Mesendoderm (in vitro differentiated cells): ENCODE results near the gene MAP3K20. TPM values are rescaled to one million over a fixed set of nuclear protein-coding genes. Genes with fewer than 3 reads are reported as not detected.

Source experiments
- DNase-seq: peaks from one replicate; pipeline ENCODE4 v3.0.0; 2013
- H2AK5ac ChIP-seq: 2 replicates; pipeline ENCODE4 v1.6.1; 2013; ENCODE audit warnings: low read length, inconsistent platforms
- H2BK120ac ChIP-seq: 2 replicates; pipeline ENCODE4 v1.6.1; 2013; ENCODE audit warnings: low read depth, mild to moderate bottlenecking, low read length, moderate library complexity, mixed read lengths
- H2BK15ac ChIP-seq: replicated peaks from 2 replicates; pipeline ENCODE4 v1.6.1; 2013; ENCODE audit warnings: low read depth, mild to moderate bottlenecking, moderate library complexity
- H2BK5ac ChIP-seq: 2 replicates; pipeline ENCODE4 v1.6.1; 2013; ENCODE audit warnings: low read length, inconsistent platforms
- H3K18ac ChIP-seq: 2 replicates; pipeline ENCODE4 v1.6.1; 2013; ENCODE audit warnings: mild to moderate bottlenecking, low read length, mixed read lengths
- H3K23ac ChIP-seq: one replicate; pipeline ENCODE4 v1.6.1; 2013; ENCODE audit warnings: low read length
- H3K27ac ChIP-seq: 2 replicates; pipeline ENCODE4 v1.5.1; 2013; ENCODE audit warnings: low read depth, mild to moderate bottlenecking, inconsistent platforms, low read length, moderate library complexity
- H3K27me3 ChIP-seq: 2 replicates; pipeline ENCODE4 v1.6.1; 2013; ENCODE audit warnings: low read length, control low read depth, mild to moderate bottlenecking, inconsistent platforms; ENCODE audit not compliant: insufficient read depth, poor library complexity
- H3K36me3 ChIP-seq: 2 replicates; pipeline ENCODE4 v1.6.1; 2013; ENCODE audit warnings: low read length, inconsistent platforms; ENCODE audit not compliant: control insufficient read depth, insufficient read depth
- H3K4ac ChIP-seq: one replicate; pipeline ENCODE4 v1.6.1; 2013; ENCODE audit warnings: low read depth, mild to moderate bottlenecking, low read length, moderate library complexity
- H3K4me1 ChIP-seq: 2 replicates; pipeline ENCODE4 v1.6.1; 2013; ENCODE audit warnings: low read depth, low read length, inconsistent platforms; ENCODE audit not compliant: control insufficient read depth
- H3K4me2 ChIP-seq: 2 replicates; pipeline ENCODE4 v1.6.1; 2013; ENCODE audit warnings: low read length
- H3K4me3 ChIP-seq: 2 replicates; pipeline ENCODE4 v1.5.1; 2013; ENCODE audit warnings: mild to moderate bottlenecking, low read length
- H3K56ac ChIP-seq: one replicate; pipeline ENCODE4 v1.6.1; 2013; ENCODE audit warnings: low read length
- H3K79me1 ChIP-seq: 2 replicates; pipeline ENCODE4 v1.6.1; 2013; ENCODE audit warnings: low read length, inconsistent platforms
- H3K79me2 ChIP-seq: 2 replicates; pipeline ENCODE4 v1.6.1; 2013; ENCODE audit warnings: mild to moderate bottlenecking, low read length; ENCODE audit not compliant: control insufficient read depth, insufficient read depth
- H3K9ac ChIP-seq: 2 replicates; pipeline ENCODE4 v1.6.1; 2013; ENCODE audit warnings: low read length, inconsistent platforms
- H4K5ac ChIP-seq: one replicate; pipeline ENCODE4 v1.6.1; 2013; ENCODE audit warnings: low read length
- H4K8ac ChIP-seq: one replicate; pipeline ENCODE4 v1.6.1; 2013; ENCODE audit warnings: low read depth, mild to moderate bottlenecking, control low read depth, low read length, moderate library complexity
- WGBS: extraction: QIAGEN DNeasy Blood & Tissue Kit; methylation state at CpG from one replicate; pipeline ENCODE4 v1.1.7; 2013; ENCODE audit warnings: low lambda C conversion rate, missing lambda C conversion rate; ENCODE audit not compliant: insufficient coverage; ENCODE audit errors: extremely low coverage; 5-methylcytosine and 5-hydroxymethylcytosine counted together
- polyA plus RNA-seq, 2 experiments: library from polyadenylated mRNA; stranded (reverse); fragments of 200-250 nt; gene quantifications; one replicate each; pipeline ENCODE4 v1.2.3, GENCODE V29; 2013

Gene MAP3K20
- polyA plus RNA-seq (2013, experiment 1 of 2): 9.1 TPM
- polyA plus RNA-seq (2013, experiment 2 of 2): 9.1 TPM

- Histone ChIP-seq H3K18ac (peak within 1 kb of the TSS; percentile 72), H3K27ac (peak within 1 kb of the TSS; percentile 61), H2BK120ac (no peak within 1 kb of the TSS), H3K4me1 (no peaks in the 10 kb centered on the region), H3K4me2 (peak within 1 kb of the TSS; percentile 66), H3K4me3 (peak within 1 kb of the TSS; percentile 78), H3K36me3 (no peaks in the 10 kb centered on the region), H2BK15ac (no peak within 1 kb of the TSS), H3K9ac (peak within 1 kb of the TSS; percentile 91), H3K79me1 (peaks cover 5% of the 10 kb centered on the region), H3K27me3 (no peaks in the 10 kb centered on the region), H2AK5ac (no peak within 1 kb of the TSS), H4K5ac (no peak within 1 kb of the TSS), H4K8ac (no peak within 1 kb of the TSS), H3K79me2 (peaks cover 3% of the 10 kb centered on the region), H2BK5ac (no peak within 1 kb of the TSS), H3K4ac (peak within 1 kb of the TSS; percentile 40), H3K56ac (peak within 1 kb of the TSS; percentile 94), H3K23ac (no peak within 1 kb of the TSS)
- DNase-seq: peak; percentile 65
- WGBS: no CpG with 5 or more reads among the region's 106 CpGs
Measured at GRCh38 chr2:173075781-173076580, at the start of gene MAP3K20. MAP3K20 (plus strand) TSS chr2:173075846; CDS start chr2:173091032, 15,186 bp downstream.

GRCh38 chr2:173026479-173026878 is 49.2 kb upstream of the MAP3K20 start:
- Histone ChIP-seq H3K36me3 (no peaks in the 10 kb centered on the region), H3K27me3 (no peaks in the 10 kb centered on the region), H3K56ac (no peak overlapping the region), H3K4me3 (no peak overlapping the region), H3K18ac (no peak overlapping the region), H2BK5ac (no peak overlapping the region), H2BK15ac (no peak overlapping the region), H2BK120ac (no peak overlapping the region), H4K8ac (no peak overlapping the region), H3K79me2 (no peaks in the 10 kb centered on the region), H3K4me2 (no peak overlapping the region), H3K27ac (no peak overlapping the region), H3K4me1 (no peaks in the 10 kb centered on the region), H2AK5ac (no peak overlapping the region), H3K79me1 (no peaks in the 10 kb centered on the region), H3K23ac (no peak overlapping the region), H3K4ac (no peak overlapping the region), H4K5ac (no peak overlapping the region), H3K9ac (no peak overlapping the region)
- DNase-seq: no peak
- no CpG with 5 or more reads among the region's 1 CpG for WGBS

GRCh38 chr2:173027181-173028128 is 48.2 kb upstream of the MAP3K20 start:
- no peak overlapping the region for H2BK120ac ChIP-seq
- no peak overlapping the region for H3K4ac ChIP-seq
- H3K79me2 ChIP-seq: no peaks in the 10 kb centered on the region
- no peak overlapping the region for H3K23ac ChIP-seq
- DNase-seq: peak; percentile 87
- H4K8ac ChIP-seq: no peak overlapping the region
- H2BK5ac ChIP-seq: no peak overlapping the region
- no peaks in the 10 kb centered on the region for H3K36me3 ChIP-seq
- H3K56ac ChIP-seq: no peak overlapping the region
- H4K5ac ChIP-seq: no peak overlapping the region
- H3K9ac ChIP-seq: no peak overlapping the region
- no peak overlapping the region for H3K4me2 ChIP-seq
- no peaks in the 10 kb centered on the region for H3K79me1 ChIP-seq
- no CpG with 5 or more reads among the region's 8 CpGs for WGBS
- no peaks in the 10 kb centered on the region for H3K27me3 ChIP-seq
- no peak overlapping the region for H3K18ac ChIP-seq
- no peak overlapping the region for H2BK15ac ChIP-seq
- no peak overlapping the region for H3K27ac ChIP-seq
- no peak overlapping the region for H2AK5ac ChIP-seq
- H3K4me3 ChIP-seq: no peak overlapping the region
- no peaks in the 10 kb centered on the region for H3K4me1 ChIP-seq

GRCh38 chr2:173028141-173028540 is 47.5 kb upstream of the MAP3K20 start:
- Histone ChIP-seq H3K36me3 (no peaks in the 10 kb centered on the region), H3K4me1 (no peaks in the 10 kb centered on the region), H3K4me2 (no peak overlapping the region), H3K9ac (peak overlapping the region; percentile 11), H3K4me3 (no peak overlapping the region), H3K4ac (no peak overlapping the region), H2BK15ac (no peak overlapping the region), H3K18ac (no peak overlapping the region), H2AK5ac (no peak overlapping the region), H4K5ac (no peak overlapping the region), H3K27me3 (no peaks in the 10 kb centered on the region), H2BK120ac (no peak overlapping the region), H2BK5ac (no peak overlapping the region), H4K8ac (no peak overlapping the region), H3K79me1 (no peaks in the 10 kb centered on the region), H3K56ac (no peak overlapping the region), H3K27ac (no peak overlapping the region), H3K23ac (no peak overlapping the region), H3K79me2 (no peaks in the 10 kb centered on the region)
- no peak for DNase-seq
- WGBS: no CpG with 5 or more reads among the region's 1 CpG

GRCh38 chr2:173028671-173029070 is 47.0 kb upstream of the MAP3K20 start:
- no CpG with 5 or more reads among the region's 5 CpGs for WGBS
- no peak overlapping the region for H3K23ac ChIP-seq
- no peak overlapping the region for H3K18ac ChIP-seq
- H3K56ac ChIP-seq: no peak overlapping the region
- H3K4me1 ChIP-seq: no peaks in the 10 kb centered on the region
- DNase-seq: no peak
- no peaks in the 10 kb centered on the region for H3K79me1 ChIP-seq
- no peak overlapping the region for H2AK5ac ChIP-seq
- H4K5ac ChIP-seq: no peak overlapping the region
- H3K9ac ChIP-seq: no peak overlapping the region
- no peak overlapping the region for H3K4me3 ChIP-seq
- no peaks in the 10 kb centered on the region for H3K27me3 ChIP-seq
- H3K36me3 ChIP-seq: no peaks in the 10 kb centered on the region
- no peak overlapping the region for H2BK120ac ChIP-seq
- no peak overlapping the region for H4K8ac ChIP-seq
- H3K4me2 ChIP-seq: no peak overlapping the region
- no peaks in the 10 kb centered on the region for H3K79me2 ChIP-seq
- H3K27ac ChIP-seq: no peak overlapping the region
- no peak overlapping the region for H3K4ac ChIP-seq
- peak overlapping the region; percentile 47 for H2BK15ac ChIP-seq
- H2BK5ac ChIP-seq: no peak overlapping the region
